HCT116 (cell line): ENCODE measurements around the gene SLC5A6. TPM values are rescaled to one million over a fixed set of nuclear protein-coding genes. Genes with fewer than 3 reads are reported as not detected.

Source experiments
- ATAC-seq: fragments of 200-7000 bp; cut with Tn5 transposase; 2 replicates; pipeline ENCODE4 v1.9.1; 2020; ENCODE audit warnings: mild to moderate bottlenecking, moderate library complexity
- BruUV-seq: library from RNA; stranded (reverse); fragments of 400-500 nt; replicated peaks from 2 replicates; lab custom pipeline; 2021; lab: Mats Ljungman, UMichigan
- CTCF ChIA-PET: fragments of 300-600 bp; sonication (Branson Sonifier 250); formaldehyde crosslinking; loops from one replicate; lab custom pipeline; 2021; ENCODE audit warnings: antibody characterized with exemption; lab: Charles Lee
- POLR2A ChIA-PET: fragments of 300-600, 350-600 bp; sonication (Branson Sonifier 250); formaldehyde crosslinking; loops from one replicate; lab custom pipeline; 2021; ENCODE audit warnings: antibody characterized with exemption; lab: Charles Lee
- RAD21 ChIA-PET, 2 experiments: fragments of 300-600 bp; sonication (Branson Sonifier 250); formaldehyde crosslinking; loops; one replicate each; lab custom pipeline; 2023; ENCODE audit warnings: low total read pairs in 2 of 2; ENCODE audit not compliant: uncharacterized antibody in 2 of 2, unreplicated experiment in 2 of 2, low non-redundant PET in 1 of 2; lab: Charles Lee
- DNase-seq: peaks from one replicate; pipeline ENCODE4 v3.0.0-alpha.2; 2010; ENCODE audit warnings: low read depth, low spot score
- H2AFZ ChIP-seq: fragments of 200-600 bp; shearing (Covaris generic), sonication (generic); 2 replicates; pipeline ENCODE4 v1.6.1; 2017; ENCODE audit warnings: low read depth, mixed run types, mixed read lengths, antibody characterized with exemption, low read length; ENCODE audit not compliant: poor library complexity, severe bottlenecking
- H3K27ac ChIP-seq: 2 replicates; pipeline ENCODE4 v1.5.1; 2012; ENCODE audit warnings: low read depth, low read length
- H3K27me3 ChIP-seq: fragments of 200-600 bp; sonication (generic); 2 replicates; pipeline ENCODE4 v1.6.1; 2016; ENCODE audit warnings: mixed run types, low read length, mixed read lengths; ENCODE audit not compliant: insufficient read depth
- H3K36me3 ChIP-seq, 2 experiments: fragments of 200-500 bp in 1 of 2; fragments of 200-600 bp in 1 of 2; sonication (Bioruptor generic) in 1 of 2; sonication (generic) in 1 of 2; 2 replicates each; pipeline versions ENCODE4 v1.5.1 to v1.6.1; 2014 to 2016; ENCODE audit warnings: low read length in 2 of 2, inconsistent platforms in 1 of 2, mixed read lengths in 1 of 2, mixed run types in 1 of 2; ENCODE audit not compliant: insufficient read depth in 2 of 2, control insufficient read depth in 1 of 2
- H3K4me1 ChIP-seq, 2 experiments: fragments of 200-600 bp in 1 of 2; sonication (generic) in 1 of 2; 2 replicates each; pipeline versions ENCODE4 v1.5.1 to v1.6.1; 2012 to 2017; ENCODE audit warnings: low read length in 2 of 2, inconsistent platforms in 1 of 2, mild to moderate bottlenecking in 1 of 2, mixed read lengths in 1 of 2, mixed run types in 1 of 2, moderate library complexity in 1 of 2; ENCODE audit not compliant: insufficient read depth in 2 of 2, control insufficient read depth in 1 of 2
- H3K4me2 ChIP-seq: fragments of 200-600 bp; sonication (generic); 2 replicates; pipeline ENCODE4 v1.6.1; 2017; ENCODE audit warnings: mixed run types, low read length, mixed read lengths
- H3K4me3 ChIP-seq, 2 experiments: fragments of 200-600 bp in 1 of 2; sonication (generic) in 1 of 2; replicated peaks in 1 of 2; 2 replicates each; pipeline ENCODE4 v1.5.1; 2011 to 2016; ENCODE audit warnings: low read length in 2 of 2, control low read depth in 1 of 2, low read depth in 1 of 2, mild to moderate bottlenecking in 1 of 2, mixed read lengths in 1 of 2, mixed run types in 1 of 2
- H3K79me2 ChIP-seq: fragments of 200-600 bp; sonication (generic); 2 replicates; pipeline ENCODE4 v1.6.1; 2017; ENCODE audit warnings: mild to moderate bottlenecking, mixed run types, low read length, moderate library complexity, mixed read lengths; ENCODE audit not compliant: insufficient read depth
- H3K9ac ChIP-seq: fragments of 200-600 bp; sonication (generic); 2 replicates; pipeline ENCODE4 v1.6.1; 2016; ENCODE audit warnings: low read length, mixed read lengths
- H3K9me2 ChIP-seq: fragments of 200-600 bp; sonication (generic), shearing (Covaris generic); 2 replicates; pipeline ENCODE4 v1.6.1; 2017; ENCODE audit warnings: mixed run types, mild to moderate bottlenecking, moderate library complexity; ENCODE audit not compliant: insufficient read depth
- H3K9me3 ChIP-seq, 2 experiments: fragments of 200-500 bp in 1 of 2; fragments of 200-600 bp in 1 of 2; sonication (Bioruptor generic) in 1 of 2; sonication (generic) in 1 of 2; 2 replicates each; pipeline ENCODE4 v1.6.1; 2014 to 2017; ENCODE audit warnings: low read length in 2 of 2, mixed read lengths in 2 of 2, inconsistent platforms in 1 of 2, low read depth in 1 of 2, mild to moderate bottlenecking in 1 of 2, mixed run types in 1 of 2, moderate library complexity in 1 of 2; ENCODE audit not compliant: control insufficient read depth in 1 of 2, insufficient read depth in 1 of 2
- H4K20me1 ChIP-seq: fragments of 200-600 bp; sonication (generic), shearing (Covaris generic); 2 replicates; pipeline ENCODE4 v1.6.1; 2017; ENCODE audit warnings: mixed run types, mild to moderate bottlenecking, moderate library complexity; ENCODE audit not compliant: insufficient read depth
- ATF3 ChIP-seq: IDR thresholded peaks from 2 replicates; pipeline ENCODE4 v1.6.1; 2012
- POLR2A ChIP-seq: IDR thresholded peaks from 2 replicates; pipeline ENCODE4 v1.7.0; 2011; ENCODE audit warnings: borderline replicate concordance; ENCODE audit not compliant: insufficient read depth, insufficient read length; ENCODE audit errors: extremely low read depth
- RAD21 ChIP-seq: IDR thresholded peaks from 2 replicates; pipeline ENCODE4 v1.6.1; 2012; ENCODE audit warnings: low read depth, mild to moderate bottlenecking
- SRF ChIP-seq: IDR thresholded peaks from 2 replicates; pipeline ENCODE4 v1.6.1; 2012; ENCODE audit warnings: low read depth
- YY1 ChIP-seq: IDR thresholded peaks from 2 replicates; pipeline ENCODE4 v1.6.1; 2011; ENCODE audit warnings: low read length, low read depth, moderate library complexity, mild to moderate bottlenecking; ENCODE audit not compliant: insufficient replicate concordance; ENCODE audit errors: extremely low read depth
- intact Hi-C: fragments of 100-400 bp; cut with micrococcal nuclease; formaldehyde crosslinking; loops from 2 replicates; pipeline ENCODE4 v1.10.0; 2022
- total RNA-seq: library from RNA; stranded (reverse); gene quantifications from one replicate; pipeline ENCODE4 v1.2.1, GENCODE V29; 2021; ENCODE audit not compliant: unreplicated experiment

The SLC5A6 gene
- total RNA-seq, 1 experiment from 2014 or later = 55.4 TPM

- no peak overlapping the region for H2AFZ ChIP-seq
- no peaks in the 10 kb centered on the region for H3K9me3 ChIP-seq
- H4K20me1 ChIP-seq = no peaks in the 10 kb centered on the region
- H3K9ac ChIP-seq = no peak overlapping the region
- no peaks in the 10 kb centered on the region for H3K27me3 ChIP-seq
- ATAC-seq = no peak
- ChIA-PET RAD21 (no interaction called here), POLR2A (no interaction called here), CTCF (no interaction called here)
- no peak overlapping the region for H3K4me3 ChIP-seq
- H3K4me1 ChIP-seq = no peaks in the 10 kb centered on the region
- BruUV-seq = no TSS peak
- no peak for DNase-seq
- no peaks in the 10 kb centered on the region for H3K9me2 ChIP-seq
- no peak overlapping the region for H3K4me2 ChIP-seq
- TF ChIP-seq POLR2A = no peak
- H3K27ac ChIP-seq = no peak overlapping the region
- intact Hi-C loops = no loop called here
- no peaks in the 10 kb centered on the region for H3K79me2 ChIP-seq
- H3K36me3 ChIP-seq = peaks cover 36 to 68% of the 10 kb centered on the region in 2 experiments
These were observed 29.9 kb upstream of the SLC5A6 start for GRCh38 chr2:27241761-27242613.

GRCh38 chr2:27240406-27240805, 28.3 kb upstream of the SLC5A6 start:
- Histone ChIP-seq H3K9me3 (no peaks in the 10 kb centered on the region), H3K4me1 (no peaks in the 10 kb centered on the region), H3K9me2 (no peaks in the 10 kb centered on the region), H3K36me3 (peaks cover 47 to 81% of the 10 kb centered on the region in 2 experiments), H3K27me3 (no peaks in the 10 kb centered on the region), H3K9ac (no peak overlapping the region), H3K4me2 (no peak overlapping the region), H3K4me3 (no peak overlapping the region), H3K79me2 (no peaks in the 10 kb centered on the region), H4K20me1 (no peaks in the 10 kb centered on the region), H2AFZ (no peak overlapping the region), H3K27ac (no peak overlapping the region)
- no TSS peak for BruUV-seq
- RAD21 ChIA-PET = no interaction called here
- no peak for DNase-seq
- POLR2A ChIA-PET = no interaction called here
- no peak for TF ChIP-seq ATF3
- TF ChIP-seq RAD21 = no peak
- no peak for TF ChIP-seq YY1
- TF ChIP-seq SRF = no peak
- intact Hi-C loops = no loop called here
- no peak for ATAC-seq
- CTCF ChIA-PET = no interaction called here
